Daoy (cell line): Measurements from ENCODE around the gene AIP. TPM values are rescaled to one million over a fixed set of nuclear protein-coding genes. Genes with fewer than 3 reads are reported as not detected.

ENCODE experiments used
- DNase-seq: peaks from one replicate; pipeline ENCODE4 v3.0.0-alpha.2; 2015; ENCODE audit warnings: low read depth
- total RNA-seq: library from RNA; depleted of rRNA; stranded (reverse); fragments of >200 nt; shearing (Covaris generic); gene quantifications from 2 replicates; pipeline ENCODE4 v1.2.3, GENCODE V29; 2014; rRNA removed

AIP gene
- total RNA-seq, 1 experiment from 2014 or later, result 69.5 TPM

DNA sequence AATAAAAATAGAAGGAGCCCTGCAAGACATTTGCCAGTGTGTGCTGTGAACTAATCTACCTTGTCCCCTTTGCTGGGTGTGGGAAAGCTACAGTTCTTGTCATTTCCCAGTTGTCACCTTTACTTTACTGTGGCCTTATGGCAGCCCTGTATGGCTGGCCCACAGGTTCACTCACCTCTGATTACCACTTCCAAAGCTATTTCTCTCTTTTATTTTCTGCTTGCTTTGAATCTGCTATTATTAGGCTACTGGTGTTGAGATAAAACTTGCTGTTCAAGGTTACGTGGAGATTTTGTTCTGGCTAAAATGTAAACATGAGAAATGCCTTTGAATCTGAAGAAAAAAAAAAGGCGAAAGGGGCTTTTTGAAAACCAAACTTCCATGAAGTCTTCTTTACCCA, 50.1 kb downstream of the AIP start:
- no peak for DNase-seq

DNA sequence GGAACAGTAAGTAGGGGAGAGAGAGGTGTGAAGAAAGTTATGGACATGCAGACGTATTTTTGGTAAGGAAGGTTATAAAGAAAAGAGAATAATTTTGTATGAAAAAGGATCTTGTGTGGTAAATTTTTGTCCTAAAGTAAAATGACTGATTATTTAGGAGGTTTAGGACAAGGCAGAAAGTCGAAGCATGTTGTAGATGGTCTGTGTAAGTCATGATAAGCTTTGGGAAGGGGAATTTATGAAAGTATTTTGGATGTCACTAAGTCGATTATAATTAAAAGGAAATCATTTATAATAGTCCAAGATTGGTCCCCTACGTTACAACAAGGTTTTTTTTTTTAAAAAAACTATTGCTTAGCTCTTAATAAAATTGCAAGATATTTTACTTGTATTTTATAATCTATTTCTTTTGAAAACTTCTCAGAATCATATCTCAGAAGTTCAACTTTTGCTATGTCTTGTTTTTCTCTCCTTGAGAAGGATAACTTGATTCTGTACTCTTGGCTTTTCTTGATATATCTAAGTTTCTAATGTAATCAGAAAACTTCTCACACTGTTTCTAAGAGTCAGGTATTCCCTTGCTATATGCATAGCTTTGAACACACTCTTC, 51.3 kb downstream of the AIP start:
- DNase-seq, result no peak

- DNase-seq, result no peak
These were observed 52.7 kb downstream of the AIP start for GRCh38 chr11:67535561-67535960.

DNA sequence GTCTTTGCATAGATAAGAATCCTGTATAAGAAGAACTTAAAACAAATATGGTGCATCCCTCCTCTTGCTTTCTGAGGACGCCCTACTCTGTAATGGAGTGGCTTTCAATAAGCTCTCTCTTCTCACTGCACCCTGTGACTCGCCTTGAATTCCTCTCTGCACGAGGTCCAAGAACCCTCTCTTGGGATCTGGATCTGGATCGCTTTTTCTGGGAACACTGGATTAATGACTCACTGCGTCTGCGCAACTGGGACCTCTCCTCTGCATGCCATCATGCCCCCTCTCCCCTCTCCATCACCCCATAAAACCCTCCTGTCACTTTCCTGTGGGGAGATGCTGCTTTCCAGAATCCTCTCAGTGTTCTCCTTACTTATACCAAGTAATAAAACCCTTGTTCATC, 55.5 kb downstream of the AIP start:
- no peak for DNase-seq

- no peak for DNase-seq
These were observed 56.1 kb downstream of the AIP start for GRCh38 chr11:67538823-67539505.

DNA sequence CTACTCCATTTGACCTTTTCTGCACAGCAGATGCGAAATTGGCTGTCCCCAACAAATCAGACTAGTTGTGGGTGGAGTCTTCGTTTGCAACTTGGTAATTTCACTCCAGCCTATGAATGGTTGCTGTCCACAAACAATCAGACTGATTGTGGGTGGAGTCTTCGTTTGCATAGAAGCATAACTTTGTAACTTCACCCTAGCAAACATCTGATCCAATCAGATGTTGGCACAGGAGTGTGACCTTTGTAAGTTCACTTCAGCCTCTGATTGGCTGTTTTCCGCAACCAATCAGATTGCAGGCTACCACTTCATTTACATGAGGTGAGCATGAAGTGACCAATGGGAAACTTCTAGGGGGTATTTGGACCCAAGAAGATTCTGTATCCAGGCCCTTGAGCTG, 56.7 kb downstream of the AIP start:
- DNase-seq, result no peak

Other genes with a start within 250 kb of the AIP start
- 27.5 and 54.1 TPM in 2 replicates for gene GRK2, start 216.6 kb upstream of the AIP start, total RNA-seq
- gene ANKRD13D, start 193.7 kb upstream of the AIP start, total RNA-seq, result 13.1 and 24.0 TPM in 2 replicates
- gene SSH3, start 179.5 kb upstream of the AIP start, total RNA-seq, result 2.9 and 6.9 TPM in 2 replicates
- 54.2 and 56.2 TPM in 2 replicates for gene POLD4, start 129.5 kb upstream of the AIP start, total RNA-seq
- 7.1 TPM in 2 replicates for gene CLCF1, start 109.4 kb upstream of the AIP start, total RNA-seq
- gene RAD9A, start 91.0 kb upstream of the AIP start, total RNA-seq, result 9.0 and 11.3 TPM in 2 replicates
- gene PPP1CA, start 81.2 kb upstream of the AIP start, total RNA-seq, result 220 and 273 TPM in 2 replicates
- not detected in 2 replicates for gene TBC1D10C, start 78.9 kb upstream of the AIP start, total RNA-seq
- gene CARNS1, start 67.3 kb upstream of the AIP start, total RNA-seq, result 0.34 TPM in 1 of 2 replicates, not detected in the other
- 36.6 and 42.5 TPM in 2 replicates for gene RPS6KB2, start 54.5 kb upstream of the AIP start, total RNA-seq
- gene PTPRCAP, start 45.3 kb upstream of the AIP start, total RNA-seq, result 1.1 and 3.0 TPM in 2 replicates
- gene CORO1B, start 39.5 kb upstream of the AIP start, total RNA-seq, result 78.7 and 85.8 TPM in 2 replicates
- gene GPR152, start 30.3 kb upstream of the AIP start, total RNA-seq, result not detected in 2 replicates
- gene CABP4, start 27.7 kb upstream of the AIP start, total RNA-seq, result 0.06 and 0.15 TPM in 2 replicates
- 9.4 and 36.5 TPM in 2 replicates for gene TMEM134, start 13.8 kb upstream of the AIP start, total RNA-seq
- 24.6 and 32.1 TPM in 2 replicates for gene PITPNM1, start 22.3 kb downstream of the AIP start, total RNA-seq
- gene CDK2AP2, start 25.1 kb downstream of the AIP start, total RNA-seq, result 37.7 and 43.0 TPM in 2 replicates
- gene CABP2, start 40.4 kb downstream of the AIP start, total RNA-seq, result not detected in 2 replicates
- gene GSTP1, start 100.8 kb downstream of the AIP start, total RNA-seq, result 1,082 and 1,228 TPM in 2 replicates
- gene NDUFV1, start 123.9 kb downstream of the AIP start, total RNA-seq, result 218 and 229 TPM in 2 replicates
- 5.8 and 9.1 TPM in 2 replicates for gene NUDT8, start 146.9 kb downstream of the AIP start, total RNA-seq
- not detected in 2 replicates for gene TBX10, start 156.7 kb downstream of the AIP start, total RNA-seq
- not detected in 2 replicates for gene ACY3, start 167.7 kb downstream of the AIP start, total RNA-seq
- gene ALDH3B2, start 191.6 kb downstream of the AIP start, total RNA-seq, result 0.23 TPM in 1 of 2 replicates, not detected in the other